SK-MEL-5 (cell line): ENCODE results near the gene PIEZO2. TPM values are rescaled to one million over a fixed set of nuclear protein-coding genes. Genes with fewer than 3 reads are reported as not detected.
A peak's percentile ranks its signal among the peaks of the same experiment; 100 is the strongest.

ENCODE experiments used
- DNase-seq: peaks from one replicate; pipeline ENCODE4 v3.0.0-alpha.2; 2016; ENCODE audit warnings: low read depth, low spot score
- in situ Hi-C: cut with HindIII; loops from 2 replicates; pipeline ENCODE4 v1.10.0; 2016; ENCODE audit warnings: low sequenced_read_pairs, high pct_unique_total_duplicates, low pct_unique_long_range_greater_than_20kb
- total RNA-seq: library from RNA; depleted of rRNA; stranded (reverse); fragments of >200 nt; shearing (Covaris generic); gene quantifications from 2 replicates; pipeline ENCODE4 v1.2.3, GENCODE V29; 2014

PIEZO2 gene
- total RNA-seq, 1 experiment from 2014 or later, result 0.61 TPM

DNA sequence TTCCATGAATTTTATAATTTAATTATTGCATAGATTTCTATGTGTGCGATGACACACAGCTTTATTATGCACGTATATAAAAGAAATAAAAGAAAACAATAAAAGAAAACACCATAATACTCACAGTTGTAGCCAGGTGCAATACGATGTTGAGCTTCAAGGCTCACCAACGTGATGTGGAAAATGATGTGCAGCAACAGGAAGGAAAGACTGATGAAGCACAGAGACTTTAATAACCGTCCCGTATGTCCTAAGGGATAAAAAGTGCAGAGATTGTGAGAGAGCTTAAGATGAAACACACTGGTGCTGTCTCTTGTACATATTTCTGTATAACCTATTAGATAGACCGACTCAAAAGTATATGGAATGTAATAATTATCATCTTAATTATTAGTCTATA, 170.0 kb downstream of the PIEZO2 start:
- DNase-seq, result no peak
- in situ Hi-C loops, result no loop called here

DNA sequence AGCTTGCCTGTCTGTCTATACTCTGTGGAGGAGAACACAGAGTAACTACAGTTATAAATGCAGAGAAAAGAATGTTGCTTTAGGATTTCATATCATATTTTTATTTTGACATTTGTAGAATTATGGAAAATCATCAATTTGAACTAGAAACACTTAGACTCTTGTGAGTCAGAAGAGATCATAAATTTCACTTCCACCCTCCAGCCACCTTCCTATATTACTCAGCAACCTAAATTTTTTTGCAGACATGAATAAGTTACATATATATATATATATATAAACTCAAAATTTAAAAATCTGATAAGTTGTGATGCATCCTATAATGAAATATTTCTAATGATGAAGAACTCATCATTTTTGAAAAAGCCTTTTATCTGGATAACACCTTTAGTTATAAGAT, 172.3 kb downstream of the PIEZO2 start:
- in situ Hi-C loops, result no loop called here
- no peak for DNase-seq

DNA sequence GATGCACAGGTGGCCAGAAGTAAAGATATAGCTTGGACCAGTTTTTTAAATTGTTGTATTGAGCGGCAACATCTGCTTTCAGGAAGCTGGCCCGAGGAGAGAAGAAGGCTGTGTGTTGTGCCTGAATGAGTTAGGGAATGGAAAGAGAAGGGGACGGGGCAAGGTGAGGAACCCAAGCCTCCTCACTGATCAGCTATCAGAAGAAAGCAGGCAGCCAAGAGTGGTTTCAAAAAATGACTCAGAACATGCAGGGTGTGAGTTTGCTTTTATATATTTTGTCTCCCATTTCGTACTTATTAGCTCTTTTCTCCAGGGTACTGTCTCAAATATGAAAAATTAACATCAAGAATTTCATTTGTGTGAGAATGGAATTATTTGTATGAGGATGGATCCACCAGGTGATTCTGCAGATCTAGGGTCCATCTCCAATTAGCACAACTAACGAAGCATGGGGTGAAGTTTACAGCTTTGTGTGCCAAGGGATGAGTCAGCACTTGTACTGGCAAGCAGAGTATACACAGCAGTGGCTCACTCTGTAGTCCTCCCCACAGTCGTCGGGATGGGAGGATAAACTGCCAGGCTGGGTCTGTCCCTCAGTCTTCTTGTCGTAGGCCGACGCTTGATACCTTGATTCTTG, 175.7 kb downstream of the PIEZO2 start:
- DNase-seq, result no peak
- in situ Hi-C loops, result no loop called here

DNA sequence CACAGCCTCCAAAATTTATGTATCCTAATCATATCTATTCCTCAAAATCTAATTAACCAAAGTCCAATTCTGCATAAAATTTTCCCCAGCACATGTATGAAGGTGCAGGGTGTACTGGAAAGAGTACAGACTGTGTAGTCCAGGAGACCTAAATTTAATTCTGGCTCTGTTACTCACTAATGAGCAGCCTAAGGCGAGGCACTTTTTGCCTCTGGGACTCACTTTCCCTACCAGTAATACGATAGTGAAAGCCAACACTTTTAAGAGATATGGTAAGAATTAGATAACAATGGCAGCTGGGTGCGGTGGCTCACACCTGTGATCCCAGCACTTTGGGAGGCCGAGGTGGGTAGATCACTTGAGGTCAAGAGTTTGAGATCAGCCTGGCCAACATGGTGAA, 177.7 kb downstream of the PIEZO2 start:
- in situ Hi-C loops, result no loop called here
- DNase-seq, result no peak

DNA sequence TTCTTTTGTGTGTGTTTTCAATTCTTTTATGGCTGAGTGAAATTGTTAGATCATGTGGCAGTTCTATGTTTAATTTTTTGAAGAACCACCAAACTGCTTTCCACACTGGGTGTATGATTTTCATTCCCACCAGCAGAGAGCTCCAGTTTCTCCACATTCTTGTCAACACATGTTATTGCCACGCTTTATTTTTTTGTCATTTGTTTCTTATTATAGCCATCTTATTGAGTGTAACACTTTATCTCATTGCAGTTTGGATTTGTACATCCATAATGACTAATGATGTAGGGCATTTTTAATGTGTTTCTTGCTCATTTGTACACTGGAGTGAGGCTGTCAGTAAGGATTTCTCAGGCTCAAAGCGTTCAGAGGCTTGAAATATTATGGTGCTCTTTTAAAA, 184.2 kb downstream of the PIEZO2 start:
- DNase-seq, result peak; percentile 2
- in situ Hi-C loops, result no loop called here

DNA sequence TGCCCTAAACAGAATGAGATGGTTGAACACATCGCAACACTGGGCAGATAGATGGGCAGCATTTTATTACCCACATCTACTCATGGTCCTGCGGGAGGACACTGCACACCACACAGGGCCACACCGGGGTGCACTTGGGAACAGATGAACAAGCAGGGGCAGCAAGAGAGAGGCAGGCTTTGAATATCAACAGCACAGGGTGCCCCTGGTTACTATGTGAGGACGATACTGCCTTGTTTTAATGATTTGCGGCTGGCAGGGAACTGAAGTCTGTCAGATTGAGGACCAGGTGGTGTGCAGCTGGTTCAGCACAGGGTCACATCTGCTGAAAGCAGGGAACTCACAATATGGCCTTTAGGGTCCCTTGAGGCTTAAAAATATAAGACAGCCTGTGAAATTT, 195.7 kb downstream of the PIEZO2 start:
- no peak for DNase-seq
- in situ Hi-C loops, result no loop called here

DNA sequence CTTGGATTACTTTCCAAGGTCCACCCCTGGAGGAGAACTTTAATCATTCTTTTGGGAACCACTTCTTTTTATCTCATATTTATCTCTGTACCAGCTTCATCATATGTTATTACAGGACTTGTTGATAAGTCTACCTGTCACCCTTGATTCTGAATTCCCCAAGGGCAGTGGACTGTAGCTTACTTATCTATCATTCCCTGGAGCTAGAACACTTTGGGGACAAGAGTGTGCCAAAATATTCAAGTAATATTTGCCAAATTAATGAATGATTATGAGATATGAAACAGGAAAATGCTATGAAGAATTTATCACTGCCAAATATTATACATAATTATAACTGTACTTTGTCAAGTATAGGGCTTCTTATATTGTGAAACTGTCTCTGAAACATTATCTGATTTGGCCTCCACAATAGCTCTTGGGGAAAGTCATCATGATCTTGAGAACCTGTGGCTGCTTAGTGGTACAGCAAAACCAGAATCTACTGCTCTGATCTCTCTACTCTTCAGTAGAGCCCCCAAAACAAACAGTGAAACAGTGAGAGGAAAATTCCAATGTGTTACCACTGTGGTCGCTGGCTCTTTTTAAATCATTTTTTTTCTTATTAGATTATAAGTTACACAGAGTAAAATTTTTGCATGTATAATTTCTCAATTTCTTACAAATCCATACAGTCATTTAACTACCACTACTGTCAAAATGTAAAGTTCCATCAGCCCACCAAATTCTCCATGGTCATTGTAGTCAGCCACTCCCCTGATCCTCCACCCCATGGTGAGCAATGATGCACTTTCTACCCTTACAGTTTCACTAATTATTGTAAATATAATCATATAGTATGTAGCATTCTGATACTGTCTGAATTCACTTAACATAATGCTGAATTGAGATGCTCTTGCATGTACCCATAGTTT, 197.5 kb downstream of the PIEZO2 start:
- in situ Hi-C loops, result no loop called here
- DNase-seq, result no peak

DNA sequence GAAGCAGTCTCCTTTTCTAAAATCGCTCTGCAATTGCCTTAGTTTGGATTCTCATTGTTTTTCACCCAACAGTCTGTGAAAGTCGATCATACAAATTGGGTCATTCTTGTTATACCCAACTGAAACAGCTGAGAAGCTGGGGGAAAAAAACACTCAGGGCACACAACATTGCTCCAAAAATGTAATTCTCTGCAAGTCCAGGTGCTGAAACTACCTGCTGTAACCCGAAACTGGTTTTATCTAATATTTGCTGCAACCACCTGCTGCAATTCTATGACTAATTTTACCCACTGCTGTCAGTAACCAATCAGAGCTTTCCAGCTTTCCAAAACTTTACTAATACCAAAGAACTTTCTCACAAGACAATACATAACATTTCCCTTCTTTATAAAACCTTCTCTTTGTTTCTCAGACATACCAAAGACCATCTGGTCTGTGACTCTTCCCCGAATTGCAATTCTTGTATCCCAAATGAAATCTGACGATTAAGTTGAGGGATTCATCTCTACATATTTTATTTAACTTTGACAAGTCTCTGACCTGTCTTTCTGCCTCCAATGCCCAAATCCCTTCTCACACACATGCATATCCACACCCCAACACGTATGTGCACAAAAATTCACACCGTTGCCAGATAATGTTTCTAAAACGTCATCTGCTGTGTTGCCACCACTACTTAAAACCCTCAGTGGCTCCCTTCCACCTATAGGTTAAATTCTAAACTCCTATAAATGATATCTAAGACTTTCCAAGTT, 198.3 kb downstream of the PIEZO2 start:
- in situ Hi-C loops, result no loop called here

DNA sequence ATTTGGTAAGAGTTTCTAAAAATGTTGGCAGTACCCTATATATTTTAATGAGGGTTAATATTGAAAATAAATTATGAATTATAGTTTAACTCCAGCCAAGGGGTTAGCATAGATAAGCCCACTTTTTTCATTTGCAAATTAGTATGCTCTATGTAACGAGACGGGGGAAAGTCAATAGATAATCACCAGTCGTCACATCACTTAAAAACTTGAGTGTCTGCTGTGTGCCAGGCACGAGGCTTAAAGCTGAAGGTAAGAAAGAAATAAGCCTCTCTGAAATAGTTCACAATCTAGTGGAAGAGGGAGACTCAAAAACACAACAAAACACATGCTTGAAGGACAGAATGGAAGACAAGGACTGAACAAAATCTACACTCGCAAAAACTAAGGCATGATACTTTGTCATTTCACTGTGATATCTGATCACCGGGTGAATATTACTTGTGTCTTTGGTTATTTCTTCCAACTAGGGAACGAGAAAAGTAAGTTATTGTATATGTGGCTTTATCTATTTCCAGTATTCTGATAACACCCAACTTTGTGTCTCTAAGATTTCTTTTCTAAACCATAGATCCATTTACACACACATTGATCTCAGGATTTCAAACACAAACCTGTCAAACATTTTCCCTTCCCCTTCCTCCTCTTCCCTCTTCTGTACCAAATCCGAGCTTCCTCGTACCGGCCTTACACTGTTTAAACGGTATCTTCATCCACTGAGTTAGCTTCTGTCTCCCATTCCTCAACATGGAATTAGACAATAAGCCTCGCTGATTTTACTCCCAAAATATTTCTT, 199.1 kb downstream of the PIEZO2 start:
- in situ Hi-C loops, result no loop called here
- DNase-seq, result no peak

More for the DNA sequence above, 198.3 kb downstream of the PIEZO2 start:
- no peak for DNase-seq

DNA sequence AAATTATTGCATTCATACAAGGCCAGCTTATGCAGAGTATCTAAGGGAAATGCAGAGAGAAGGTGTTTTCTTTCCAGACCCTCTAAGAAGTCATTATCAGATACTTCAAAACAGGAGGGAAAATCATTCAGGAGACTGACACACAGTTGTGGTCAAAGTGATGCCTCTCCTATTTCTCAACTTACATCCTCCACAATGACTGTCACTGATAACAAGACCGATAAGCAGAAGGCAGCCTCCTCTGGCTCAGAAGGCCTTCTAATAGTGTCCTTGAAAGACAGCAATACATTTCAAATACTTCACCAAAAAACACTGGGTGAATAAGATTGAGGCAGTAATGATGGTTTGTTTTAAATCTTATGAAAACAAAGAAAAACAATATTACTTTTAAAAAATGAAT, 199.7 kb downstream of the PIEZO2 start:
- DNase-seq, result no peak
- in situ Hi-C loops, result no loop called here

DNA sequence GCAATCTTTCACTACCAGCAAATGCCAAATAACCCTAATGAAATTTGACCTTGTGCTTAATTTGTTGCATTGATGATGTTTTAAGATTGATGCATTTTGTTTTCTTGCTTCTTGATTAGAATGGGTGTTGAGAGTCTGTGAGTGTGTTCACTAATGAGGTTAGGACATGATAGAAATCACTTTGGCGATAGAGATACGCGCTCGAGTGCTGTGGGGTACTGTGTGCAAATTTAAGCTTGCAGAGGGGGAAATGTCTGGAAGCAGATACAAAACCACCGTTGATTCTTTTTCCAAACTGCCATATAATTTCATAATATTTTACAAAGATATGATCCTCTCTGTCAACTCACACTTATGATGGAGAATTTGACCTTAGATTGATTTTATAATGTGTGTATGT, 200.9 kb downstream of the PIEZO2 start:
- no peak for DNase-seq
- in situ Hi-C loops, result no loop called here

DNA sequence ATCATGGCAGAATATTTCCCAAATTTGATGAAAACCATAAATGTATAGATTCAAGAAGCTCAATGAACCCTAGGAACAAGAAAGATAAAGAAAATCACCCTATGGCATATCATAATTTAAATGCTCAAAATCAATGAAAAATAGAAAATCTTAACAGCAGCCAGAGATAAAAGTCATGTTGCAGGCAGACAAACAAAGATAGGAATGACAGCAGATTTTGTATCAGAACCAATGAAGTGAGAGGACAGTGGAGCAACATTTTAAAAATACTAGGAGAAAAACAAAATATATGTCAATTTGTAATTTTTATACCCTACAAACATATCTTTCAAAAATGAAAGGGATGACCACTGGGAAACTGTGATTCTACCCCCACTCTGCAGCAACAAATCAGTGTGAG, 203.3 kb downstream of the PIEZO2 start:
- in situ Hi-C loops, result no loop called here
- no peak for DNase-seq

DNA sequence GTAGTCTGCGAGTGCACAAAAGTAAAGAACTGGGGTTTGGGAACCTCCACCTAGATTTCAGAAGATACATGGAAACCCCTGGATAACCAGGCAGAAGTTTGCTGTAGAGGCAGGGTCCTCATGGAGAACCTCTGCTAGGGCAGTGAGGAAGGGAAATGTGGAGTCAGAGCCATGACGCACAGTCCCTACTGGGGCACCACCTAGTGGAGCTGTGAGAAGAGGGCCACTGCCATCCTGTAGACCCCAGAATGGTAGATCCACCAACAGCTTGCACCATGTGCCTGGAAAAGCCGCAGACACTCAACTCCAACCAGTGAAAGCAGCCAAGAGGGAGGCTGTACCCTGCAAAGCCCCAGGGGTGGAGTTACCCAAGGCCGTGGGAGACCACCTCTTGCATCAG, 206.4 kb downstream of the PIEZO2 start:
- in situ Hi-C loops, result no loop called here
- DNase-seq, result no peak

DNA sequence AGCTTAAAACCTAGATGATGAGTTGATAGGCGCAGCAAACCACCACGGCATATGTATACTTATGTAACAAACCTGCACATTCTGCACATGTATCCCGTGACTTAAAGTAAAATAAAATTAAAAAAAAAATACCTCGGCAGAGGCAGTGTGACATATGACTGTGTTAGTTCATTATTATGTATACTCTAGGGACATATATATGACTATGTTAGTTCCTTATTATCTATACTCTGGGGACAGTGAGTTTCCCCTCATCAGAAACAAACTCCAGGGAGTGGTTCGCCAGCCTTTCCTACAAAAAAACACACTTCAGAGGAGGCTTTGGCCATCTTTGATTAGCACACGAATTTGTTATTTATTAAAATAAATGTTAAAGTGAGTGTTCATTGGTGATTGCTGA, 209.5 kb downstream of the PIEZO2 start:
- in situ Hi-C loops, result no loop called here
- no peak for DNase-seq

DNA sequence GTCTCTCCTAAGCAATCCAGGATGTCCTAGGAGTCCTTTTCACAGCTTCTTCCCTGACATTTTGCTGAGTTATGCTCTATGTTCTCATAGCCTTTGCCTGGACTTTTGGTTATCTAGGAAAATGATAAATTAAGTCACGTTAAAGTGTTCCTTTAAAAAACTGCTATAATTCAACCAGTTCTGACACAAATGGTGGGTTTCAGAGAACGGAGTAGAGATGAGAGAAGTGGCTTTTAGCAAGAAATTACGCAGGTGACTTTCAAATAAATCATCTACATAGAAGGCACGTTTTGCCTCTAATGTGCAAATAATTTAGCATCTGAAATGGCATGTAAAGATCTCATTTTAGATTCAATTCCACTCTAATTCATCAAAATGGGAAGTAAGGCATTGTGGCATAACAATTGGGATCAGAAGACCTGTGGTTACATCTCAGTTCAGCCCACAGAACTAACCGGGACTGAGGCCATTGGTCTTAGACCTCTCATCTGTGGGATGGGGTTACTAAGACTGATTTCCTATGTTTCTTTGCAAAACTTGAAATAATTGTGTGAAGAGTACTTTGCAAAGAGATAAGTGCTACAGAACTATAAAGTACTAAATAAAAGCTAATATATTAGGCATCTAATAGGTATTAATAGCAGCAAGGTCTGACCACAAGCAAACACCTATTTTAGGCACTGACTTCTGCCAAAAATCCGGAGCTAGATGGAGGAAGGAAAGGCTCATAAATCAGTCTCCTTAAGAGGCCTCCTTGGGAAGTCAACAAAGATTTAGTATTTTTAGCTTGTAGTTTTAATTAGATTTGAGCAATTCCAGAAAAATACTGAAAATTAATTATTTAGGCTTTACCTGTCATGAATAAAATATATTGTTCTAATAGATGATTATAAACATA, 211.4 kb downstream of the PIEZO2 start:
- in situ Hi-C loops, result no loop called here
- no peak for DNase-seq

DNA sequence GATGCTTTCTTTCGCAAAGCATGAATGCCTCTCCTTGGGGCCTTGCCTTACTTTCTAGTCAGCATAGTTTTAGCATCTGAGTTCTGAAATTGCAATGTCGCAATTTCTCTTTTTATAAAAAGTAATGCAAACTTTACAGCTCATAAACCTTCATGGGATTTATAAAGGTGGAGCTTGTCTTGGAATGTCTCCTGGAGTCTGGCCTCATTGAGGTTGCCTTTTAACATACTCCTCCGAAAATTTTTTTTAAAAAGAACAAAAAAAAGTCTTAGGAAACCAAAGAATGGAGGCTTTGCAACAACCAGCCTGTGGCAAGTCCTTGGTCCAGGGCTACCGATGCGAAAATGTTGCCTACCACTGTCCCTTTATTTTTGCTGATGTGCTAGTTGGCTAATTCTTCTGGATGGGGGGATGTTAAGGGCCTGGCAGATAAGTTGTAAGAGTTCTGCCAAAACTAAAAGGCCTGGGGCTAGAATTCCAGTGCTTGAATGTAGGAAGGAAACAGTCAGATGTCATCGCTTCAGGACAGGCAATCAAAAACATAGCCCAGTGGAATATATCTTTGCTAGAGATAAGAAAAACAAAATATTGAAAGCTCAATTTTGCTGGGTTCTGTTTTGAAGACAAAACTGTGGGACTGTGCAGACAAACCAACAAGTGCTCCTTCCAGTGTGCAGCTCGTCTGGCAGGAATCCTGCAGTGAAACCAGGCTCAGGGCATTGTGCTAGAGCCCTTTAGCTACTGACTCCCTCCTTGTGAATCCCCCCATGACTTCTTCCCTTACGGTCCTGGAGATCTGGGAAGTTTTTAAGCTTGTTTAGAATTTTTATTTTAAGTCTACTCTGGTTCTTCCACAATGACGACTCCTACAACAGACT, 213.0 kb downstream of the PIEZO2 start:
- DNase-seq, result no peak
- in situ Hi-C loops, result no loop called here
